H9 (cell line): ENCODE results near the gene PPP1R1B. TPM values are rescaled to one million over a fixed set of nuclear protein-coding genes. Genes with fewer than 3 reads are reported as not detected.

ENCODE experiments used
- DNase-seq: peaks from one replicate; pipeline ENCODE4 v3.0.0-alpha.2; 2017
- H2AFZ ChIP-seq: one replicate; pipeline ENCODE4 v1.6.1; 2013; ENCODE audit warnings: mild to moderate bottlenecking, low read length, control low read depth, moderate library complexity
- H2AK5ac ChIP-seq: 2 replicates; pipeline ENCODE4 v1.6.1; 2013; ENCODE audit warnings: low read length, control low read depth, mixed read lengths; ENCODE audit not compliant: insufficient read length
- H2BK120ac ChIP-seq: one replicate; pipeline ENCODE4 v1.6.1; 2013; ENCODE audit warnings: low read depth, mild to moderate bottlenecking, low read length, control low read depth, inconsistent platforms; ENCODE audit not compliant: poor library complexity, severe bottlenecking
- H2BK12ac ChIP-seq: 2 replicates; pipeline ENCODE4 v1.6.1; 2013; ENCODE audit warnings: low read length, control low read depth, mixed read lengths, low read depth; ENCODE audit not compliant: insufficient read length
- H2BK15ac ChIP-seq: 2 replicates; pipeline ENCODE4 v1.6.1; 2013; ENCODE audit warnings: low read depth, low read length, control low read depth
- H2BK20ac ChIP-seq: one replicate; pipeline ENCODE4 v1.6.1; 2013; ENCODE audit warnings: low read depth, mild to moderate bottlenecking, low read length, control low read depth, inconsistent platforms; ENCODE audit not compliant: poor library complexity, severe bottlenecking
- H2BK5ac ChIP-seq: 2 replicates; pipeline ENCODE4 v1.6.1; 2013; ENCODE audit warnings: low read length, control low read depth, mixed read lengths; ENCODE audit not compliant: insufficient read length
- H3K14ac ChIP-seq: 2 replicates; pipeline ENCODE4 v1.6.1; 2013; ENCODE audit warnings: low read length, control low read depth; ENCODE audit not compliant: insufficient read depth
- H3K18ac ChIP-seq: 2 replicates; pipeline ENCODE4 v1.6.1; 2013; ENCODE audit warnings: low read depth, mild to moderate bottlenecking, mixed read lengths, low read length, control low read depth; ENCODE audit not compliant: insufficient read length
- H3K23ac ChIP-seq: 2 replicates; pipeline ENCODE4 v1.6.1; 2013; ENCODE audit warnings: low read length, control low read depth, mixed read lengths, low read depth; ENCODE audit not compliant: insufficient read length
- H3K23me2 ChIP-seq: 2 replicates; pipeline ENCODE4 v1.6.1; 2013; ENCODE audit warnings: low read depth, mild to moderate bottlenecking, mixed read lengths, low read length, control low read depth; ENCODE audit not compliant: insufficient read length, poor library complexity, severe bottlenecking
- H3K27ac ChIP-seq: 2 replicates; pipeline ENCODE4 v1.5.1; 2013; ENCODE audit warnings: low read length, control low read depth, mixed read lengths, low read depth; ENCODE audit not compliant: insufficient read length
- H3K27me3 ChIP-seq: 2 replicates; pipeline ENCODE4 v1.6.1; 2013; ENCODE audit warnings: low read length, control low read depth, inconsistent platforms; ENCODE audit not compliant: insufficient read depth
- H3K4ac ChIP-seq: 2 replicates; pipeline ENCODE4 v1.6.1; 2013; ENCODE audit warnings: low read depth, mild to moderate bottlenecking, control low read depth, inconsistent platforms, low read length, moderate library complexity
- H3K4me1 ChIP-seq: 2 replicates; pipeline ENCODE4 v1.6.1; 2013; ENCODE audit warnings: low read length, control low read depth, inconsistent platforms; ENCODE audit not compliant: insufficient read depth
- H3K4me2 ChIP-seq: 2 replicates; pipeline ENCODE4 v1.6.1; 2013; ENCODE audit warnings: low read length, control low read depth, mixed read lengths; ENCODE audit not compliant: insufficient read length, insufficient read depth
- H3K56ac ChIP-seq: 2 replicates; pipeline ENCODE4 v1.6.1; 2013; ENCODE audit warnings: low read depth, mild to moderate bottlenecking, mixed read lengths, low read length, control low read depth; ENCODE audit not compliant: insufficient read length
- H3K79me1 ChIP-seq: 2 replicates; pipeline ENCODE4 v1.6.1; 2013; ENCODE audit warnings: low read depth, mild to moderate bottlenecking, moderate library complexity, low read length, control low read depth, inconsistent platforms; ENCODE audit not compliant: insufficient read depth, poor library complexity, severe bottlenecking
- H3K79me2 ChIP-seq: 2 replicates; pipeline ENCODE4 v1.6.1; 2013; ENCODE audit warnings: low read length, control low read depth, inconsistent platforms; ENCODE audit not compliant: insufficient read depth
- H3K9ac ChIP-seq: 2 replicates; pipeline ENCODE4 v1.6.1; 2013; ENCODE audit warnings: low read length, control low read depth, mixed read lengths; ENCODE audit not compliant: insufficient read length; ENCODE audit errors: extremely low read depth
- H3K9me3 ChIP-seq: one replicate; pipeline ENCODE4 v1.6.1; 2013; ENCODE audit warnings: low read depth, low read length, inconsistent platforms; ENCODE audit not compliant: control insufficient read depth
- H3T11ph ChIP-seq: one replicate; pipeline ENCODE4 v1.6.1; 2013; ENCODE audit warnings: mild to moderate bottlenecking, low read length, control low read depth, inconsistent platforms
- H4K20me1 ChIP-seq: one replicate; pipeline ENCODE4 v1.6.1; 2013; ENCODE audit not compliant: control insufficient read depth, insufficient read length, insufficient read depth
- H4K5ac ChIP-seq: 2 replicates; pipeline ENCODE4 v1.6.1; 2013; ENCODE audit warnings: low read depth, mild to moderate bottlenecking, mixed read lengths, low read length, control low read depth; ENCODE audit not compliant: insufficient read length
- H4K8ac ChIP-seq: replicated peaks from 2 replicates; pipeline ENCODE4 v1.6.1; 2013; ENCODE audit warnings: low read length, control low read depth, mixed read lengths, low read depth; ENCODE audit not compliant: insufficient read length
- H4K91ac ChIP-seq: 2 replicates; pipeline ENCODE4 v1.6.1; 2013; ENCODE audit warnings: low read depth, mild to moderate bottlenecking, moderate library complexity, mixed read lengths, low read length, control low read depth; ENCODE audit not compliant: insufficient read length
- H3K27ac Mint-ChIP-seq, 3 experiments: 2 replicates in 2 of 3; 3 replicates in 1 of 3; pipeline ENCODE4 v1.8.0; 2020 to 2021; ENCODE audit warnings: mixed read lengths in 3 of 3, mild to moderate bottlenecking in 1 of 3, moderate library complexity in 1 of 3
- H3K27me3 Mint-ChIP-seq: 2 replicates; pipeline ENCODE4 v1.8.0; 2021; ENCODE audit warnings: low read depth, mild to moderate bottlenecking, moderate library complexity, mixed read lengths
- H3K36me3 Mint-ChIP-seq, 3 experiments: 2 replicates in 2 of 3; 3 replicates in 1 of 3; pipeline ENCODE4 v1.8.0; 2020 to 2021; ENCODE audit warnings: low read depth in 3 of 3, mixed read lengths in 3 of 3; ENCODE audit not compliant: insufficient read depth in 1 of 3
- H3K4me1 Mint-ChIP-seq, 2 experiments: 2 replicates each; pipeline ENCODE4 v1.8.0; 2020; ENCODE audit warnings: mixed read lengths in 2 of 2
- H3K4me3 Mint-ChIP-seq, 2 experiments: 2 replicates in 1 of 2; 3 replicates in 1 of 2; pipeline ENCODE4 v1.8.0; 2020 to 2021; ENCODE audit warnings: mild to moderate bottlenecking in 2 of 2, mixed read lengths in 2 of 2, moderate library complexity in 1 of 2
- H3K9me3 Mint-ChIP-seq, 2 experiments: 2 replicates in 1 of 2; 3 replicates in 1 of 2; pipeline ENCODE4 v1.8.0; 2020; ENCODE audit warnings: mild to moderate bottlenecking in 2 of 2, mixed read lengths in 2 of 2, moderate library complexity in 1 of 2
- WGBS: extraction: QIAGEN DNeasy Blood & Tissue Kit; methylation state at CpG from one replicate; pipeline ENCODE4 v1.1.7; 2013; ENCODE audit warnings: missing lambda C conversion rate, low lambda C conversion rate, mixed read lengths; ENCODE audit not compliant: insufficient read length; ENCODE audit errors: extremely low coverage; 5-methylcytosine and 5-hydroxymethylcytosine counted together
- total RNA-seq: library from RNA; stranded (reverse); gene quantifications from 2 replicates; pipeline ENCODE4 v1.2.1, GENCODE V29; 2021
- TF ChIP-seq, protein P1 (sequence below): fragments of 200-600 bp; sonication (generic); conservative IDR thresholded peaks from 3 replicates; pipeline ENCODE4 v1.8.0; 2021; ENCODE audit warnings: antibody characterized with exemption, mild to moderate bottlenecking

The PPP1R1B gene
- total RNA-seq, 1 experiment from 2014 or later: 15.5 TPM

DNA sequence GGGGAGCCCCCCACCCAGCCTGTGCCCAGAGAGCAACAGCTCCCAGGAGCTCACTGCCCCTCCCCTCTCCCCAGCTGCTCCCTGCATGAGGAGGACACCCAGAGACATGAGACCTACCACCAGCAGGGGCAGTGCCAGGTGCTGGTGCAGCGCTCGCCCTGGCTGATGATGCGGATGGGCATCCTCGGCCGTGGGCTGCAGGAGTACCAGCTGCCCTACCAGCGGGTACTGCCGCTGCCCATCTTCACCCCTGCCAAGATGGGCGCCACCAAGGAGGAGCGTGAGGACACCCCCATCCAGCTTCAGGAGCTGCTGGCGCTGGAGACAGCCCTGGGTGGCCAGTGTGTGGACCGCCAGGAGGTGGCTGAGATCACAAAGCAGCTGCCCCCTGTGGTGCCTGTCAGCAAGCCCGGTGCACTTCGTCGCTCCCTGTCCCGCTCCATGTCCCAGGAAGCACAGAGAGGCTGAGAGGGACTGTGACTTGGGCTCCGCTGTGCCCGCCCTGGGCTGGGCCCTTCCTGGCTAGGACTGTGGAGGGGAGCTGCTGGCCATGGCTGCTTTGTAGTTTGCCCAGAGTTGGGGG, 39.0 kb downstream of the PPP1R1B start:
- no peak overlapping the region for H2BK12ac ChIP-seq
- H3K4me3 Mint-ChIP-seq: 0 out of 5 replicates have a peak overlapping the region, but pooled peaks of 1 of the 2 experiments have one; percentile 53
- H3K4me2 ChIP-seq: no peak overlapping the region

More for the DNA sequence above, 39.0 kb downstream of the PPP1R1B start:
- H2AK5ac ChIP-seq: no peak overlapping the region
- H3K27ac Mint-ChIP-seq: no peak overlapping the region
- H3K14ac ChIP-seq: no peak overlapping the region
- H2BK20ac ChIP-seq: no peak overlapping the region
- H2BK120ac ChIP-seq: no peak overlapping the region
- no peaks in the 10 kb centered on the region for H3K79me1 ChIP-seq
- peaks cover 6% of the 10 kb centered on the region; the same call in 1 of the 2 replicates for H3K4me1 ChIP-seq
- H4K91ac ChIP-seq: no peak overlapping the region
- no peaks in the 10 kb centered on the region for H3K9me3 ChIP-seq
- peaks cover 58% of the 10 kb centered on the region for H3K27me3 Mint-ChIP-seq
- peaks cover 33 to 50% of the 10 kb centered on the region in 2 experiments for H3K4me1 Mint-ChIP-seq
- TF ChIP-seq, protein P1, sequence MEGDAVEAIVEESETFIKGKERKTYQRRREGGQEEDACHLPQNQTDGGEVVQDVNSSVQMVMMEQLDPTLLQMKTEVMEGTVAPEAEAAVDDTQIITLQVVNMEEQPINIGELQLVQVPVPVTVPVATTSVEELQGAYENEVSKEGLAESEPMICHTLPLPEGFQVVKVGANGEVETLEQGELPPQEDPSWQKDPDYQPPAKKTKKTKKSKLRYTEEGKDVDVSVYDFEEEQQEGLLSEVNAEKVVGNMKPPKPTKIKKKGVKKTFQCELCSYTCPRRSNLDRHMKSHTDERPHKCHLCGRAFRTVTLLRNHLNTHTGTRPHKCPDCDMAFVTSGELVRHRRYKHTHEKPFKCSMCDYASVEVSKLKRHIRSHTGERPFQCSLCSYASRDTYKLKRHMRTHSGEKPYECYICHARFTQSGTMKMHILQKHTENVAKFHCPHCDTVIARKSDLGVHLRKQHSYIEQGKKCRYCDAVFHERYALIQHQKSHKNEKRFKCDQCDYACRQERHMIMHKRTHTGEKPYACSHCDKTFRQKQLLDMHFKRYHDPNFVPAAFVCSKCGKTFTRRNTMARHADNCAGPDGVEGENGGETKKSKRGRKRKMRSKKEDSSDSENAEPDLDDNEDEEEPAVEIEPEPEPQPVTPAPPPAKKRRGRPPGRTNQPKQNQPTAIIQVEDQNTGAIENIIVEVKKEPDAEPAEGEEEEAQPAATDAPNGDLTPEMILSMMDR: peak; percentile 37; the same call in 1 of the 3 replicates
- no CpG with 5 or more reads among the region's 17 CpGs for WGBS
- no peaks in the 10 kb centered on the region for H4K20me1 ChIP-seq
- peaks cover 3% of the 10 kb centered on the region; the same call in 1 of the 2 replicates for H3K27me3 ChIP-seq
- H3K4ac ChIP-seq: no peak overlapping the region
- peak; percentile 64 for DNase-seq
- peaks cover 4 to 9% (median 6%) of the 10 kb centered on the region in 3 experiments; a peak in 6 of 7 replicates for H3K36me3 Mint-ChIP-seq
- peaks cover 6% of the 10 kb centered on the region for H3K23me2 ChIP-seq
- H4K5ac ChIP-seq: no peak overlapping the region
- H4K8ac ChIP-seq: no peak overlapping the region
- no peak overlapping the region for H3T11ph ChIP-seq
- H3K79me2 ChIP-seq: no peaks in the 10 kb centered on the region
- no peak overlapping the region for H2BK15ac ChIP-seq
- no peaks in the 10 kb centered on the region; a peak in 1 of 5 replicates for H3K9me3 Mint-ChIP-seq
- no peak overlapping the region for H3K9ac ChIP-seq
- no peak overlapping the region for H3K18ac ChIP-seq
- H3K27ac ChIP-seq: no peak overlapping the region
- H3K56ac ChIP-seq: no peak overlapping the region
- no peak overlapping the region for H2BK5ac ChIP-seq
- no peak overlapping the region for H2AFZ ChIP-seq
- no peak overlapping the region for H3K23ac ChIP-seq
